Aorta (tissue), 5 donors: ENCODE measurements around the gene TBX4. TPM values are rescaled to one million over a fixed set of nuclear protein-coding genes. Genes with fewer than 3 reads are reported as not detected.
A peak's percentile ranks its signal among the peaks of the same experiment; 100 is the strongest.

Experiments used
- ATAC-seq: fragments of 200-7000 bp; cut with Tn5 transposase; one replicate; pipeline ENCODE4 v1.9.1; 2022; ENCODE audit warnings: moderate library complexity; ENCODE audit not compliant: low FRiP score
- DNase-seq, 2 donors: peaks; one replicate each; pipeline ENCODE4 v3.0.0-alpha.2; 2020
- H3K27ac ChIP-seq, 2 donors: one replicate each; pipeline ENCODE4 v1.5.1; 2013; ENCODE audit warnings: low read length in 2 of 2, mild to moderate bottlenecking in 2 of 2, moderate library complexity in 2 of 2, control low read depth in 1 of 2, inconsistent platforms in 1 of 2, low read depth in 1 of 2
- H3K27me3 ChIP-seq, 2 donors: one replicate each; pipeline ENCODE4 v1.6.1; 2013; ENCODE audit warnings: control low read depth in 1 of 2, low read length in 1 of 2, mild to moderate bottlenecking in 1 of 2, moderate library complexity in 1 of 2; ENCODE audit not compliant: insufficient read depth in 2 of 2, control insufficient read depth in 1 of 2
- H3K36me3 ChIP-seq, 2 donors: one replicate each; pipeline ENCODE4 v1.6.1; 2013; ENCODE audit warnings: control low read depth in 1 of 2, low read length in 1 of 2, mild to moderate bottlenecking in 1 of 2; ENCODE audit not compliant: insufficient read depth in 2 of 2, control insufficient read depth in 1 of 2
- H3K4me1 ChIP-seq, 2 donors: one replicate each; pipeline ENCODE4 v1.6.1; 2013; ENCODE audit warnings: low read length in 2 of 2, control low read depth in 1 of 2, mild to moderate bottlenecking in 1 of 2, moderate library complexity in 1 of 2; ENCODE audit not compliant: insufficient read depth in 2 of 2, control insufficient read depth in 1 of 2
- H3K4me3 ChIP-seq, 2 donors: one replicate each; pipeline ENCODE4 v1.5.1; 2013; ENCODE audit warnings: low read length in 2 of 2, control low read depth in 1 of 2, mild to moderate bottlenecking in 1 of 2
- H3K9me3 ChIP-seq: one replicate; pipeline ENCODE4 v1.6.1; 2013; ENCODE audit warnings: mild to moderate bottlenecking, low read length; ENCODE audit not compliant: control insufficient read depth
- WGBS, 2 donors: extraction: QIAGEN DNeasy Blood & Tissue Kit; methylation state at CpG; one replicate each; pipeline ENCODE4 v1.1.7; 2013; 5-methylcytosine and 5-hydroxymethylcytosine counted together
- intact Hi-C, 2 donors: fragments of 100-400 bp; cut with DNase I; formaldehyde crosslinking; loops; one replicate each; pipeline versions ENCODE4 v1.14.2 to v1.15.0; 2022
- long read RNA-seq, 2 donors: library from polyadenylated mRNA; unstranded; transcript quantifications; one replicate each; pipeline ENCODE4 v2.0.0, GENCODE V29; 2020 to 2021
- polyA plus RNA-seq, 2 donors: library from polyadenylated mRNA; stranded (reverse); fragments of 200-250 nt; gene quantifications; one replicate each; pipeline ENCODE4 v1.2.3, GENCODE V29; 2013
- total RNA-seq, 2 donors: library from RNA; stranded (reverse); fragmentation: NEBNext Ultra II Directional; extraction: Animal tissue kit (Norgen Biotek cat#: 25700); gene quantifications; one replicate each; pipeline ENCODE4 v1.2.1, GENCODE V29; 2021
- donor health status: healthy with polysubstance abuse.
- donor health status: Bipolar disorder and iron deficiency.
- donor health status: DM: no; HTN: no; CAD: no.
- donor health status: DM: no; HTN: no; CAD: no.
- donor health status: DM: yes; HTN: yes; CAD: no.

TBX4 gene
- total RNA-seq (under 1 TPM; 0.23 to 0.27 TPM), polyA plus RNA-seq (not detected)
- long read RNA-seq, donor 1: 0 reads
- long read RNA-seq, donor 2: 0 reads

DNA sequence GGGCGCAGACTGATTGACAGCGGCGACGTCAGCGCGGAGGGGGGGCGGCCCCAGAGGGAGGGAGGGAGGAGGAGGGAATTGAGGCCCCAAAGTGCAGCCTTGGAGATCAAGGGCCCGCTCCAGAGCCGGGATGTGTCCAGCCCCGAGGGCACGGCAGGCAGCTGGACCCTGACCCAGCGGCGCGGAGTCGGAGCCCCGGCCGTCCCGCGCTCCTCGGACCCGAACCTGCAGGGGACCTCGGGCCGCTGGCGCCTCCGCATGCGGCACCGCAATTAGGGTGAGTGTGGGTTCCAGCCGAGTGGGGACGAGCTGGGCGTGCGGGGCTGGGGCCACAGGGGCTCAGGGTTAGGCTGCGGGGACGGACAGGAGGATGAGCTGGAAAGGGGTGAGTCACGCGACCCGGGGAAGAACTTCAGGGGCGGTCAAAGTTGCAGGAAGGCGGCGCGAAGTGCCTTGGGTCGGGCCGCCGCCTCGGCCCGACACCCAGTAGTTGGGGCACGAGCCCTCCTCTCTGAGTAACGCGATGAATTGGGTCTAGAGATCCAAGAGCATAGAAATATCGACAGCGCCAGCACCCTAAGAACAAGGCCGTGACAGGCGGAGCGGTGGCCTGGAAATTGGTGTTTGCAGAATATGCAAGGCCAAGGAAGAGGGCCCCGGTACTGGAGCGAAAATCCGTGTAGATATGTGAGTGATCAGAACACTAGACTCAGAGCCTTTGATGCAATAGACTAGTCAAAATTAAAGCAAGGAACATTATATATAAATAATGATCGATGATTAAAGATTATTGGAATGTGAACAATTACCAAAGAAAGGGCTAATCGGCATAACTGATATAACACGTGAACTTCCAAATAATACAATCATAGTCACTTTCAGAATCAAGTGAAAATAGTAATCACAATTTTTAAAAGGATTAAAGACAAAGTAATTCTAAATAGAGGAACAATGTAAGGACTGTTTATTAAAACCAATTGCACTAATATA lies at the start of gene TBX4:
Gene TBX4, plus strand, starts transcription at position 122 of the 990 bp plus-strand sequence. CDS start 4,069 bp downstream, outside the sequence.
- 21 to 23% methylated on average over 52 to 59 of the region's 59 CpGs for WGBS, 2 donors

DNA sequence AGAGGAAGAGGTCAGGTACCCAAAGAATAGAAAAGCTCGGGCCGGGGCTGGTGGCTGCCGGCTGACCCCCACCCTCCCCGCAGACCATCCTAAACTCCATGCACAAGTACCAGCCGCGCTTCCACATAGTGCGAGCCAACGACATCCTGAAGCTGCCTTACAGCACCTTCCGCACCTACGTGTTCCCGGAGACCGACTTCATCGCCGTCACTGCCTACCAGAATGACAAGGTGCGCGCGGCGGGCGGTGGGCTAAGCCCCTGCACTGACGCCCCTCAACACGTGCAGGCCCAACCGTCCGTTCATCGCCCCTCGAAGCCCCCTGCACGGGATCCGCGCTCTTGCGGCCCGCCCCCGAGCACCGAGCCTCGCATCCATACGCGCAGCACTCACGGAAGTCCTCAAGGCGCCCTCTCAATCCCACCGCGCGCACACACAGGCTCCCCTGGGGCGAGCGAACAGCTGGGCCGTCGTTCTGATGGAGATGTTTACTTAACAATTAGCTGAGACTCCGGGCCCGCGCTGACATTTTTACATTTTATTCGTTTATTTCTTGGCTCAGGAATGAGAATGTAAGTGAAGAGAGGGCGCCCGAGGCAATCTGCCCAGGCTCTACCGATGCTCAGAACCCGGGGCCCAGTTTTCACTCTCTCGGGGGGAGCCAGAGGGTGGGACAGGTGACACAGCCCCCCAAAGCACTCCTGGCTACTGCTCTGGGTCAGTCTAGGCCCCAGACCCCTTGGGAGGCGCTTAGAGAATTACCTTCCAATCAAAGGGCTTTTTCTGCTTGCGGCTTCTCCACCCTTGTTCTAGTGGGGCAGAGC lies 49.0 kb upstream of the TBX4 start:
- peak overlapping the region in 1 of 2 donors; percentile 5 for H3K27ac ChIP-seq
- no peaks in the 10 kb centered on the region for H3K9me3 ChIP-seq
- WGBS, 2 donors: 58 to 65% methylated on average over 55 of the region's 55 CpGs
- ATAC-seq: no peak
- DNase-seq: peak in 1 of 2 donors; percentile 59
- H3K4me1 ChIP-seq: no peaks in the 10 kb centered on the region
- no peaks in the 10 kb centered on the region for H3K27me3 ChIP-seq
- H3K4me3 ChIP-seq: no peak overlapping the region
- H3K36me3 ChIP-seq: no peaks in the 10 kb centered on the region
- intact Hi-C loops: loop anchor here in 1 of 2 donors (5.0 kb wide), 2 partner anchors 271 to 496 kb away; no protein-coding TSS in a partner anchor

More for the DNA sequence above, at the start of gene TBX4:
- no peaks in the 10 kb centered on the region for H3K9me3 ChIP-seq
- intact Hi-C loops: no loop called here
- no peaks in the 10 kb centered on the region for H3K36me3 ChIP-seq
- peak within 1 kb of the TSS; percentile 33 to 37 for H3K4me3 ChIP-seq
- no peaks in the 10 kb centered on the region for H3K4me1 ChIP-seq
- H3K27ac ChIP-seq: no peak within 1 kb of the TSS
- ATAC-seq (peak; percentile 27), DNase-seq (no peak)
- no peaks in the 10 kb centered on the region for H3K27me3 ChIP-seq

DNA sequence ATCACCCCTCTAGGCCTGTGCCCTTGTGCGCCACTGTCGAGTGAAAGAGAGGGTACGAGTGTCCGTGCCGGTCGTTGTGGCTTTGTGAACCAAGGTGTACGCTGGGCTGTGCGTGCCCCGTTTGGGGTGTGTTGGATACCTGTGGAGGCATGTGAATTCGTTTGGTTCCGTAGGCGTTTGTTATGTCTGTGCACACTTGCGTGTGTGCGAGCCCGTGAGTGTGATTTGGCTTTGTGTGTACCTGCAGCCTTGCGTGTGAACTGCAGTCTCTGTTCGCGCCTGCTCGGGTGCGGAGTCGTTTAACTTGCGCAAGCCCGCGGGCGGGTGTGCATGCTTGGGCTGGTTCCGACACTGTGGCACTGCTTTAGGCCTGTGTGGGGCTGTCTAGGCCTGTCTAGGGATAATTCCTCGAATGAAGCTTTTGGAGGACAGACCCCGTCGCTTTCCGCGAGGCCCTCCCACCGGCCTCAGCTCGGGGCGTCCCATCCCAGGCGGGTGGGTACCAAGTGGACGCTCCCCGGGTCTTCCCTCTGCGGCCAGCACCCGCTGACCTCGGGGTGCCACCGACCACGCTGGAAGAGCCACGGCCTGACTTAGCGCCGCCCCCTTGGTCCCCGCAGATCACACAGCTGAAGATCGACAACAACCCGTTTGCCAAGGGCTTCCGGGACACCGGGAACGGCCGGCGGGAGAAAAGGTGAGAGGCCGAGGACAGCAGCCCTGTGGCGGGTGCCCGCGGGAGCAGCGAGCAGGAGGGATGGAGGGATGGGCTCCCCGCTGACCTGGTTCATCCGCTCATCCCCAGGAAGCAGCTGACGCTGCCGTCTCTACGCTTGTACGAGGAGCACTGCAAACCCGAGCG lies 48.2 kb upstream of the TBX4 start:
- H3K36me3 ChIP-seq: no peaks in the 10 kb centered on the region
- no peaks in the 10 kb centered on the region for H3K4me1 ChIP-seq
- intact Hi-C loops: loop anchor here in 1 of 2 donors (5.0 kb wide), 2 partner anchors 272 to 497 kb away; no protein-coding TSS in a partner anchor
- H3K4me3 ChIP-seq: no peak overlapping the region
- no peaks in the 10 kb centered on the region for H3K9me3 ChIP-seq
- ATAC-seq (no peak), DNase-seq (peak; percentile 54 to 73)
- 70 to 74% methylated on average over 66 of the region's 66 CpGs for WGBS, 2 donors
- no peaks in the 10 kb centered on the region for H3K27me3 ChIP-seq
- H3K27ac ChIP-seq: no peak overlapping the region

DNA sequence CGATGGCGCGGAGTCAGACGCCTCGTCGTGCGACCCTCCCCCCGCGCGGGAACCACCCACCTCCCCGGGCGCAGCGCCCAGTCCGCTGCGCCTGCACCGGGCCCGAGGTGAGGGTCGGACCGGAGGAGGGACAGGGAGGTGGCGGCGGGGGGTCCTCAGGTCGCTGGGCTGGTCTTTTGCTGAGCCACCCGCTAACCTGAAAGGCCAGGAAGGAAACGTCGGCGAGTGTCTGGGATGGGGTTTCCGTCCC lies 47.6 kb upstream of the TBX4 start:
- Histone ChIP-seq H3K27ac (no peak overlapping the region), H3K36me3 (no peaks in the 10 kb centered on the region), H3K27me3 (no peaks in the 10 kb centered on the region), H3K4me1 (no peaks in the 10 kb centered on the region), H3K4me3 (no peak overlapping the region), H3K9me3 (no peaks in the 10 kb centered on the region)
- intact Hi-C loops: loop anchor here in 1 of 2 donors (5.0 kb wide), 2 partner anchors 272 to 497 kb away; no protein-coding TSS in a partner anchor
- WGBS, 2 donors: 54 to 56% methylated on average over 21 to 27 of the region's 27 CpGs
- DNase-seq (peak in 1 of 2 donors; percentile 34), ATAC-seq (no peak)

DNA sequence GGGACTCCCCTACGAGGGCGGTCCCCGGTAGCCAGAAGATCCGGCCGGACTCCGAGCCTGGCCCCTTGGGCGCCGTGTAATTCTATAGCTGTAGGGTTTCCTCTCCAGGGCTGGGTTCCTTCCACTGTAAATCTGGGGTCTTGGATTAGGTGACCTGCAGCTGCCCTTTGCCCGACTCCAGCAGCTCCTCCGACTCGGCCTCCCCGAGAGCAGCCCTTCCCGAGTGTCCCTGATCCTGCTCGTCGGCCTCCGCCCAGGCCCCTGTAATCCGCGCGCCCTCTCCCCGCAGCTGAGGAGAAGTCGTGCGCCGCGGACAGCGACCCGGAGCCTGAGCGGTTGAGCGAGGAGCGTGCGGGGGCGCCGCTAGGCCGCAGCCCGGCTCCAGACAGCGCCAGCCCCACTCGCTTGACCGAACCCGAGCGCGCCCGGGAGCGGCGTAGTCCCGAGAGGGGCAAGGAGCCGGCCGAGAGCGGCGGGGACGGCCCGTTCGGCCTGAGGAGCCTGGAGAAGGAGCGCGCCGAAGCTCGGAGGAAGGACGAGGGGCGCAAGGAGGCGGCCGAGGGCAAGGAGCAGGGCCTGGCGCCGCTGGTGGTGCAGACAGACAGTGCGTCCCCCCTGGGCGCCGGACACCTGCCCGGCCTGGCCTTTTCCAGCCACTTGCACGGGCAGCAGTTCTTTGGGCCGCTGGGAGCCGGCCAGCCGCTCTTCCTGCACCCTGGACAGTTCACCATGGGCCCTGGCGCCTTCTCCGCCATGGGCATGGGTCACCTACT lies 47.1 kb upstream of the TBX4 start:
- Histone ChIP-seq H3K27ac (no peak overlapping the region), H3K36me3 (no peaks in the 10 kb centered on the region), H3K9me3 (no peaks in the 10 kb centered on the region), H3K27me3 (no peaks in the 10 kb centered on the region), H3K4me3 (no peak overlapping the region), H3K4me1 (no peaks in the 10 kb centered on the region)
- intact Hi-C loops: loop anchor here in 1 of 2 donors (5.0 kb wide), 2 partner anchors 273 to 498 kb away; no protein-coding TSS in a partner anchor
- peak; percentile 28 to 66 for DNase-seq
- 82 to 83% methylated on average over 69 to 71 of the region's 71 CpGs for WGBS, 2 donors
- ATAC-seq: no peak

DNA sequence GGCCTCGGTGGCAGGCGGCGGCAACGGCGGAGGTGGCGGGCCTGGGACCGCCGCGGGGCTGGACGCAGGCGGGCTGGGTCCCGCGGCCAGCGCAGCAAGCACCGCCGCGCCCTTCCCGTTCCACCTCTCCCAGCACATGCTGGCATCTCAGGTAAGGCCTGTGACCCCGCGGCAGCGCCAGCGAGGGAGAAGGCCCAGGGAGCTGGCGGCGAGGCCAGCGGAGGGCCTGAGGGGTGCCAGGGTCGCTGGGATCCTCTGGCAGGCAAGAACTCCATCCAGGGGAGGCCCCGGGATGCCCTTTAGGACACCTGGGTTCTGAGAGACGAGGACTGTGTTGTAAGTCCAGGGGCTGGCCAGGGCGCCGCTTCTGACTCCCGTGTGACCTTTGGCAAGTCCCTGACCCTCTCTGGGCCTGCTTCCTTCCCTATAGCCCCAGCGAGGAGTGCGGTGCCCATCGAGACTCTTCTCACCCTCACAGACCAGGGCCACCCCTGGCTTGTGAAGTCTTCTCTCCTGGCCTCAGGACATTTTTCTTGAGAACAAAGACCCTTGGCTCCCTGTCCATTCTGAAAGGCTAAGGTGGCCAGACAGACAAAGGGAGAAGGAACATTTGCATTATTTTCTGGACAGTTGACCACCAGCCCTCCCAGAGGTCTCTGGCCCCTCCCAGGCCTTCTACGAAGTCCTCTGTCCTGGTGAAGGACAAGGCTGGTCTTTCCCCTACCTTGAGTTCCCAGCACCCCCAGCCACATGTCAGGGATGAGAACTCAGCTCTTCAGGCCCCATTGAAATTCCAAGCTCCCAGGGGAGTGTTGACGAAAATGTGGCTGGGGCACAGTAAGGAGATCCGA lies 46.3 kb upstream of the TBX4 start:
- Histone ChIP-seq H3K36me3 (no peaks in the 10 kb centered on the region), H3K27ac (no peak overlapping the region), H3K4me3 (no peak overlapping the region), H3K9me3 (no peaks in the 10 kb centered on the region), H3K4me1 (no peaks in the 10 kb centered on the region), H3K27me3 (no peaks in the 10 kb centered on the region)
- intact Hi-C loops: no loop called here
- no peak for ATAC-seq
- peak; percentile 47 to 63 for DNase-seq
- WGBS, 2 donors: 81 to 88% methylated on average over 21 to 37 of the region's 37 CpGs

DNA sequence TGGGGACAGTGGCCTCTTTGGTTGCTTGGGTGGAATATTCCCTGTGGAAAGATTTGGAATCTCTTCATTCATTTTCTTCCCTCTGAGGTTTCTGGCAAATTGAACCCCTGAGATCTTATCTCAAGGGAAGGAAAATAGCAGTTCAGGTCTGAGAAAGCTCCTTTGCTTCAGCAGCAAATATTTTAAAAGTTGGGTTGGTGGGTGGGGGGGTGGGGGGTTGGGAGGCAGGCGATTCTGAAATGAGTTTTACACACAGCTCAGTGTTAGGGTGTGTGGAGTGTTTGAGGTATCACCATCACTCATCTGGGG lies 45.7 kb upstream of the TBX4 start:
- no peak for ATAC-seq
- no peak for DNase-seq
- intact Hi-C loops: no loop called here
- Histone ChIP-seq H3K27me3 (no peaks in the 10 kb centered on the region), H3K4me1 (no peaks in the 10 kb centered on the region), H3K36me3 (no peaks in the 10 kb centered on the region), H3K9me3 (no peaks in the 10 kb centered on the region), H3K4me3 (no peak overlapping the region), H3K27ac (no peak overlapping the region)
- 77 to 81% methylated on average over 1 of the region's 1 CpG for WGBS, 2 donors
